Peyer's patch (tissue), 4 donors: ENCODE data around the gene ASPG. TPM values are rescaled to one million over a fixed set of nuclear protein-coding genes. Genes with fewer than 3 reads are reported as not detected.
A peak's percentile ranks its signal among the peaks of the same experiment; 100 is the strongest.

Experiments used
- DNase-seq, 3 donors: peaks; one replicate each; pipeline ENCODE4 v3.0.0-alpha.2; 2017 to 2019
- H3K27ac ChIP-seq, 4 donors: fragments of 200-600 bp; sonication (generic); one replicate each; pipeline ENCODE4 v1.5.1; 2016 to 2019
- H3K27me3 ChIP-seq, 2 donors: fragments of 200-600 bp; sonication (generic); one replicate each; pipeline ENCODE4 v1.5.1; 2019
- H3K36me3 ChIP-seq, 3 donors: fragments of 200-600 bp; sonication (generic); one replicate each; pipeline ENCODE4 v1.5.1; 2016 to 2019
- H3K4me1 ChIP-seq, 4 donors: fragments of 200-600 bp; sonication (generic); one replicate each; pipeline ENCODE4 v1.5.1; 2016 to 2019
- H3K4me3 ChIP-seq, 4 donors: fragments of 200-600 bp; sonication (generic); 1 replicate in 3 of 4; 2 replicates in 1 of 4; pipeline ENCODE4 v1.5.1; 2016 to 2019; ENCODE audit warnings: mild to moderate bottlenecking in 1 of 4
- H3K9me3 ChIP-seq, 4 donors: fragments of 200-600 bp; sonication (generic); one replicate each; pipeline ENCODE4 v1.5.1; 2016 to 2019; ENCODE audit warnings: mild to moderate bottlenecking in 1 of 4
- POLR2A ChIP-seq, 2 donors: fragments of 450-650 bp; IDR thresholded peaks; one replicate each; pipeline ENCODE4 v1.5.1; 2017; ENCODE audit warnings: antibody characterized with exemption in 2 of 2, mild to moderate bottlenecking in 2 of 2, moderate library complexity in 2 of 2
- total RNA-seq, 4 donors: library from RNA; depleted of rRNA; stranded (reverse); fragments of >200 nt; gene quantifications; one replicate each; pipeline ENCODE4 v1.1.0, GENCODE V29; 2016
- TF ChIP-seq, protein P1 (sequence below), 6 experiments: fragments of 450-650 bp in 4 of 6; fragments of 200-600 bp in 2 of 6; sonication (generic) in 1 of 6; IDR thresholded peaks; one replicate each; pipeline ENCODE4 v1.5.1; 2017 to 2019; ENCODE audit warnings: antibody characterized with exemption in 6 of 6, mild to moderate bottlenecking in 3 of 6, moderate library complexity in 1 of 6

Gene ASPG
- total RNA-seq, 4 donors from 2014 or later: 1.2 to 7.4 (median 2.3) TPM; not detected in 1

DNA sequence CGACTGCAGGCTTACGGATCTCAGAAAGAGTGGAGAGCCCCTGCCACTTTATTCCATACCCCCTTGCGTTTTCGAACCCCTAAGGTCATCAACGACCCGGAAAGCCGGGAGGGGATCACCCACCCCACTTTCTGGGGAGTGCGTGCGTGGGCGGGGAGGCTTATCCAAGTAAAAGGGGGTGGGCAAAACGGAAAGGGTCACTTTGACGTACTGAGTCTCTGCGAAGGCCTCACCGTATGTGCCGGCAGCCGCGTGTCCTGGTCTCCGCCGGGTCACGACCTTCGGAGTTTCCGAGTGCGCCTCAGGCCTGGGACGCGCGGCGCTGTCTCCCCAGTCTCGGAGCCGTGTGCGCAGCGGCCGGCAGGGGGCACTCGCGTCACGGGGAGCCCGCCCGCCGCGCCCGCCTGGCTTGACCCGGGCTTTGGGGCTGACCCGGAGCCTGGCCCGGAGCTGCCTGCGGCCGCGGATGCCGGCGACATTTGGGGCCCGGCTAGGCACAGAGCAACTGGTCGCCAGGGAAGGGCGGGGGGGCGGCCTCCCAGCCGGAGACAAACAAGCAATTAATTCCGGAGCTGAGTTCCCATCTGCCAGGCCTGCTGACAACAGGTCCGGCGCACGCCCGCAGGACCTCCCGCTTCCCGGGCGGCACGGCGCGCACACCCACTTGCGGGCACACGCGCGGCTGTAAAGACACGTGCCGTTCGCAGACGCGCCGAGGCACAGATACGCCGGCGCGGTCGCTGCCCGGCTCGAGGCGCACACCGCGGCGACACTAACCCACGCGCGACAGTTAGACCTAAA, 52.0 kb downstream of the ASPG start:
- no peaks in the 10 kb centered on the region for H3K9me3 ChIP-seq
- no peaks in the 10 kb centered on the region for H3K36me3 ChIP-seq
- TF ChIP-seq, protein P1, sequence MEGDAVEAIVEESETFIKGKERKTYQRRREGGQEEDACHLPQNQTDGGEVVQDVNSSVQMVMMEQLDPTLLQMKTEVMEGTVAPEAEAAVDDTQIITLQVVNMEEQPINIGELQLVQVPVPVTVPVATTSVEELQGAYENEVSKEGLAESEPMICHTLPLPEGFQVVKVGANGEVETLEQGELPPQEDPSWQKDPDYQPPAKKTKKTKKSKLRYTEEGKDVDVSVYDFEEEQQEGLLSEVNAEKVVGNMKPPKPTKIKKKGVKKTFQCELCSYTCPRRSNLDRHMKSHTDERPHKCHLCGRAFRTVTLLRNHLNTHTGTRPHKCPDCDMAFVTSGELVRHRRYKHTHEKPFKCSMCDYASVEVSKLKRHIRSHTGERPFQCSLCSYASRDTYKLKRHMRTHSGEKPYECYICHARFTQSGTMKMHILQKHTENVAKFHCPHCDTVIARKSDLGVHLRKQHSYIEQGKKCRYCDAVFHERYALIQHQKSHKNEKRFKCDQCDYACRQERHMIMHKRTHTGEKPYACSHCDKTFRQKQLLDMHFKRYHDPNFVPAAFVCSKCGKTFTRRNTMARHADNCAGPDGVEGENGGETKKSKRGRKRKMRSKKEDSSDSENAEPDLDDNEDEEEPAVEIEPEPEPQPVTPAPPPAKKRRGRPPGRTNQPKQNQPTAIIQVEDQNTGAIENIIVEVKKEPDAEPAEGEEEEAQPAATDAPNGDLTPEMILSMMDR (IDR thresholded peaks at IDR 0.05): peak; percentile 23 to 92 (median 86)
- TF ChIP-seq POLR2A (IDR thresholded peaks at IDR 0.05): no peak
- H3K27me3 ChIP-seq: peaks cover 0 to 37% of the 10 kb centered on the region in 2 donors
- DNase-seq: peak; percentile 26 to 81 (median 73)
- peak overlapping the region; percentile 27 to 52 (median 50) for H3K4me3 ChIP-seq
- peak overlapping the region in 1 of 4 donors; percentile 4 for H3K27ac ChIP-seq
- peaks cover 0 to 25% (median 15%) of the 10 kb centered on the region in 4 donors for H3K4me1 ChIP-seq

DNA sequence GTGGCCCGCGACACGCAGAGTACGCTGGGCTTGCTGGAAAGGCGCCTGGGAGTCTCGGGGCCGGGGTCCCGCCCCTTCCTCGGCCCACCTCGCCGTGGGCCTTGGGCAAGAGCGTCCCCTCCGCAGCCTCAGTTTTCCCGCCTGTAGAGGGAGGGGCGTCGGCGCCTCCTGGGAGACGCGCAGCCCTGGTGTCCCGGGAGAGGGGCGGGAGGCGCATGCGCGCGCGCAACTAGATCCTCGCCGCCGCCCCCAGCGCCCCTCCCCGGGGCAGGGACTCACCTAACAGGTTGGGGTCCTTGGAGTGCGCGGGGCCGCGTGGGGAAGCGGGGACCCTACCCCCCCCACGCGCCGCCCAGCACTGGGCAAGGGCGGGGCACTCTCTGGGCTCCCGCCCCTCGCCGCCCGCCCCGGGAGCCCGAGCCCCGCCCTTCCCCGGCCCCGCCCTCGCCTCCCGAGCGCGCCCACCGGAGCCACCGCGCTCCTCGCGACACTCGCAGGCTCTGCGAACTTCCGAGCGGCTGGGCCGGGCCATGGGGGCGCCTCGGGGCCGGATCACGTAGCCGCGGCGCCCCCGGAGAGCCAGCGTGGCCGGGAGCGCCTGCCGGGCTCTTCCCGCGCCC, 52.7 kb downstream of the ASPG start, which contains the start of gene KIF26A:
Gene KIF26A, plus strand, starts transcription at position 490 of the 620 bp plus-strand sequence. CDS start 136 bp downstream, outside the sequence.
- Histone ChIP-seq H3K9me3 (no peaks in the 10 kb centered on the region), H3K4me1 (peaks cover 0 to 25% (median 15%) of the 10 kb centered on the region in 4 donors), H3K36me3 (no peaks in the 10 kb centered on the region), H3K27ac (peak within 1 kb of the TSS in 1 of 4 donors; percentile 4), H3K4me3 (peak within 1 kb of the TSS; percentile 27 to 52 (median 50)), H3K27me3 (peaks cover 0 to 37% of the 10 kb centered on the region in 2 donors)
- TF ChIP-seq, protein P1 (IDR thresholded peaks at IDR 0.05): no peak
- DNase-seq: peak in 2 of 3 donors; percentile 35 to 50

DNA sequence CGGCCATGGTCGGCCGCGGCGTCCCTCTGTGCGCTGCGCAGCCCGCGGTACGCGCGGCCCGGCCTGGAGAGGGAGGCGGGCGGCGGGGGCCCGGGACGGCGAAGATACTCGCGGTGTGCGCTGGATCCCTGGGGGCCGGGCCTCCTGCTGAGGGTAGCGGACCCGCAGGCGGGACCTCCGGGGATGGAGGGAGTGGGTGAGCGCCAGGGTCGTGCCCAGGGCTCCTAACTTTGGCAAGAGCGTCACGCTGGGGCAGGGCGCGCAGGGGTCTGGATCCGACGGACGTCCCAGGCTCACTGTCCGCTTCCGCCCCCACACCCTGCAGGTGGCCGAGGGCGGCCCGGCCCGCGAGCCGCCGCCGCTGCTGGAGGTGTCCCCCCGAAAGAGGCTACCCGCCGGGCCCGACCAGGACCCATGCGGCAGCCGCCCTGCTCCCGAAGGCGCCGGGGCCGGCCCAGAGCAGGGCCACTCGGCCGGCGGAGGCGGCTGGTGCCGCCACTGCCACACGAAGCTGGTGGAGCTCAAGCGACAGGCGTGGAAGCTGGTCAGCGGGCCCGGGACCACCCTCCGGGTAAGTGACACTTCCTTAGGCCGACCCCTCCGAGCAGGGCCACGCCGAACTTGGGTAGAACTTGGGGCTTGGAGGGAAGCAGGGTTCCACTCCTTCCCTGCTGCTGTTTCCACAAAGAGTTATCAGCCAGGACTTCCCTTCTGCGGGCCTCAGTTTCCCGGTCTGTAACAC, 53.4 kb downstream of the ASPG start:
- peak overlapping the region; percentile 27 to 52 (median 50) for H3K4me3 ChIP-seq
- peaks cover 0 to 37% of the 10 kb centered on the region in 2 donors for H3K27me3 ChIP-seq
- H3K36me3 ChIP-seq: no peaks in the 10 kb centered on the region
- peak in 1 of 3 donors; percentile 47 for DNase-seq
- TF ChIP-seq, protein P1 (IDR thresholded peaks at IDR 0.05): no peak
- no peak for TF ChIP-seq POLR2A (IDR thresholded peaks at IDR 0.05)
- peaks cover 0 to 25% (median 15%) of the 10 kb centered on the region in 4 donors for H3K4me1 ChIP-seq
- H3K27ac ChIP-seq: no peak overlapping the region
- H3K9me3 ChIP-seq: no peaks in the 10 kb centered on the region

DNA sequence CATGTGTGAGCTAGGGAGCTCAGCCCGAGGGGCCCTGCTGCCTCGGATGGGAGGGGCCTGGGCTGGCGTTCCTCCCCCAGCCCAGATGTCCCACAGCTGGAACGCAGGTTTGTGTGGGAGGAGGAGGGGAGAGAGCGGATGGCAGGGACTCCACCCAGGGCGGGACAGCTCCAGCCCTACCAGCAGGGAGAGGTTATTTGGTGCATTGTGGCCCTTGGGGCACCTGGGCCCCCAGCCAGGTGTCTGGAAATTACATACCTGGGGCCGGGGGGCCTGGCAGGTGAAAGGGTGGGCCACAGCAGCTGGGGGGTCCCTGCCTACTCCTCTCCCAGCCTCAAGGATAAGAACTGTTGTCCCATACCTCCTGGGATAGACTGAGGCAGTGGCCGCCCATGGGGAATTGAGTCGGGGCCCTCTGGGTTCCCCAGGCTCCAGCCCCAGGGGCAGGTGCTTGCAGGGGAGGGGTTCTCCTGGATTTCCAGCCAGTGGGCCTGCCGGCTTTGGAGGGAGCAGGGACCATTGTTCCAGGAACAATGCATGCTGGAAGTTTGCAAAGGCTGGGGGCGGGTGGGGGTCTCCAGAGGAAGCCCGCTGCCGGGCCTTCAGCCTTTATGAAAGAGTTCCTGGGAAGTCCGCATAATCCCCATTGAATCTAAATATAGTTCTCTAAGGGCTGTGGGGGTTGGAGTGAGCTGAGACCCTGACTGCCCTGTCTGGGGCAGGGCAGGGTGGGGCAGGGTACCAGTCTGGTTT, 54.1 kb downstream of the ASPG start:
- no peaks in the 10 kb centered on the region for H3K9me3 ChIP-seq
- TF ChIP-seq, protein P1 (IDR thresholded peaks at IDR 0.05): no peak
- no peak for TF ChIP-seq POLR2A (IDR thresholded peaks at IDR 0.05)
- H3K4me3 ChIP-seq: peak overlapping the region in 3 of 4 donors; percentile 50 to 52 (median 51)
- DNase-seq: peak in 1 of 3 donors; percentile 44
- no peak overlapping the region for H3K27ac ChIP-seq
- peaks cover 0 to 37% of the 10 kb centered on the region in 2 donors for H3K27me3 ChIP-seq
- H3K4me1 ChIP-seq: peaks cover 0 to 25% (median 15%) of the 10 kb centered on the region in 4 donors
- no peaks in the 10 kb centered on the region for H3K36me3 ChIP-seq

DNA sequence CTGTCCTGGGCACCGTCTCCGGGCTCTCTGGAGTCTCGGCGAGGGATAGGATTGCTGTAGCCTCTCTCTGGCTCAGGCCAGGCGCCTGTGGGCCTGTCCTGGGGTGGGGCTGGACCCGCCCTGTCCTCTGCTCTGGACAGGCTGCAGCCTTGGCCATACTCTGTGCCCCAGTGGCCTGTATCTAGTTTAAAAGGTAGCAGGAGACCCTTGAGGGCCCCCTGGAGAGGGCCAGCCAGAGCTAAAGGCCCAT, 54.6 kb downstream of the ASPG start:
- DNase-seq: peak in 1 of 3 donors; percentile 44
- H3K27me3 ChIP-seq: peaks cover 0 to 36% of the 10 kb centered on the region in 2 donors
- peaks cover 0 to 25% (median 15%) of the 10 kb centered on the region in 4 donors for H3K4me1 ChIP-seq
- H3K27ac ChIP-seq: no peak overlapping the region
- H3K9me3 ChIP-seq: no peaks in the 10 kb centered on the region
- H3K36me3 ChIP-seq: no peaks in the 10 kb centered on the region
- TF ChIP-seq, protein P1 (IDR thresholded peaks at IDR 0.05): no peak
- no peak for TF ChIP-seq POLR2A (IDR thresholded peaks at IDR 0.05)
- H3K4me3 ChIP-seq: peak overlapping the region in 1 of 4 donors; percentile 51
